ENCODE results near the gene LYPD6B. TPM values are rescaled to one million over a fixed set of nuclear protein-coding genes. Genes with fewer than 3 reads are reported as not detected.

The LYPD6B gene, protein sequence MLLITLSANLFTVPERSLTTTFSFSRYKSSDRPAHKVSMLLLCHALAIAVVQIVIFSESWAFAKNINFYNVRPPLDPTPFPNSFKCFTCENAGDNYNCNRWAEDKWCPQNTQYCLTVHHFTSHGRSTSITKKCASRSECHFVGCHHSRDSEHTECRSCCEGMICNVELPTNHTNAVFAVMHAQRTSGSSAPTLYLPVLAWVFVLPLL
- 1.0 and 2.0 TPM in 2 replicates for total RNA-seq (2021)
- long read RNA-seq, partial matches to known transcripts, result 1 of 4 reads
- long read RNA-seq, other reads (novel, unspliced or antisense), result 2 of 4 reads

DNA sequence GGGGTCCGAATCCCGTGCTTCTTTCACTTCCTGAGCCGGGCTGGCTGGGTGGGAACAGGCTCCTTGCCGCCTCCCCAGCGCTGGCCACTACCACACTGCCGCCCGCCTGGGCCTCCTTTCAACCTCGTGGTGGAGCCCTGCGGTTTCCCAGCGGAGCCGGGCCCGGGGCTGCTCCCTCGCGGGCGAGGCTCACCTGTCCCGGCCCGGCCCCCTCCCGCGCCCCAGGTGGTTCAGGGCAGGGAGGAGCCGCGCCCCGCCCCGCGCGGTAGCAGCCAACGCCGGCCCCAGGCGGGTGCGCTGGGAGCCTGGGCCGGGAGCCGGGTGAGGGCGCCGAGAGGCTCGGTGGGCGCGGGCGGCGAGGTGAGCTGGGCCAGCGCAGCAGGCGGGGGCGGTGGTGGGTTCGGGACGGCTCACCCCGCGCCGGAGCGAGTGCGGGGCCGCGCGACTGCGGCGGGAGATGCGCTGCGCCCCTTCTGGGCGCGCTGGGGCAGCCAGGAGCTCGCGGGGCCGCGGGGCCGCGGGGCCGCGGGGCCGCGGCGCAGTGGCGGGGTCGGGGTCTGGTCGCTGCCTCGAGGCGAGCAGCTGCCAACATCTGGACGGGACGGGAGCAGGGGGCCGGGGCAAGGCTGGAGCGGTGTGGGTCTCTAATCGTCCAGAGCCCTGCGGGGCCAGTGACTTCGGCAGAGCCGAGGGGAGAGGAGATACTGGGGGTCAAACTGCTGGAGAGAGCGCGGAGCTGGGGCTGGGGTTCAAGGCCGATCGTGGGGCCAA is at the start of gene LYPD6B:
LYPD6B (plus strand) TSS at position 258 of the 771 bp plus-strand sequence. CDS start 92,250 bp downstream, outside the sequence.
- peak within 1 kb of the TSS; percentile 21; the same call in 1 of the 2 replicates for H3K14ac ChIP-seq (ENCODE audit: insufficient read depth, low read length)
- no CpG with 5 or more reads among the region's 85 CpGs for WGBS (ENCODE audit: extremely low coverage, insufficient read length, low lambda C conversion rate)

More for the DNA sequence above, at the start of gene LYPD6B:
- Histone ChIP-seq H3K4me2 (ENCODE audit: insufficient read depth, insufficient read length, low read length) (peak within 1 kb of the TSS; percentile 24), H3T11ph (ENCODE audit: low read length) (no peak within 1 kb of the TSS), H3K79me1 (ENCODE audit: insufficient read depth, low read depth, low read length, poor library complexity, severe bottlenecking) (no peaks in the 10 kb centered on the region), H3K27ac (ENCODE audit: insufficient read length, low read depth, low read length) (no peak within 1 kb of the TSS), H2AFZ (ENCODE audit: low read length) (no peak within 1 kb of the TSS), H2BK15ac (ENCODE audit: low read depth, low read length) (no peak within 1 kb of the TSS), H3K27me3 (ENCODE audit: insufficient read depth, low read length) (peaks cover 6% of the 10 kb centered on the region), H2AK5ac (ENCODE audit: insufficient read length, low read length) (no peak within 1 kb of the TSS), H3K9ac (ENCODE audit: extremely low read depth, insufficient read length, low read length) (no peak within 1 kb of the TSS), H3K4ac (ENCODE audit: low read depth, low read length) (no peak within 1 kb of the TSS), H2BK120ac (ENCODE audit: low read depth, low read length, poor library complexity, severe bottlenecking) (no peak within 1 kb of the TSS), H2BK20ac (ENCODE audit: low read depth, low read length, poor library complexity, severe bottlenecking) (no peak within 1 kb of the TSS), H3K79me2 (ENCODE audit: insufficient read depth, low read length) (no peaks in the 10 kb centered on the region), H4K20me1 (ENCODE audit: control insufficient read depth, insufficient read depth, insufficient read length) (no peaks in the 10 kb centered on the region), H4K8ac (replicated peaks; ENCODE audit: insufficient read length, low read depth, low read length) (no peak within 1 kb of the TSS), H2BK12ac (ENCODE audit: insufficient read length, low read depth, low read length) (no peak within 1 kb of the TSS), H4K91ac (ENCODE audit: insufficient read length, low read depth, low read length) (no peak within 1 kb of the TSS), H3K4me1 (ENCODE audit: insufficient read depth, low read length) (no peaks in the 10 kb centered on the region), H4K5ac (ENCODE audit: insufficient read length, low read depth, low read length) (no peak within 1 kb of the TSS), H3K9me3 (ENCODE audit: control insufficient read depth, low read depth, low read length) (no peaks in the 10 kb centered on the region), H3K18ac (ENCODE audit: insufficient read length, low read depth, low read length) (no peak within 1 kb of the TSS), H3K23me2 (ENCODE audit: insufficient read length, low read depth, low read length, poor library complexity, severe bottlenecking) (peaks cover 7% of the 10 kb centered on the region), H3K56ac (ENCODE audit: insufficient read length, low read depth, low read length) (no peak within 1 kb of the TSS), H3K23ac (ENCODE audit: insufficient read length, low read depth, low read length) (no peak within 1 kb of the TSS), H2BK5ac (ENCODE audit: insufficient read length, low read length) (no peak within 1 kb of the TSS)
- peak within 1 kb of the TSS in 1 of 3 experiments; percentile 92; a peak in 1 of 7 replicates for H3K27ac Mint-ChIP-seq
- peak within 1 kb of the TSS; percentile 71 to 87 for H3K4me3 Mint-ChIP-seq
- TF ChIP-seq, protein P1, sequence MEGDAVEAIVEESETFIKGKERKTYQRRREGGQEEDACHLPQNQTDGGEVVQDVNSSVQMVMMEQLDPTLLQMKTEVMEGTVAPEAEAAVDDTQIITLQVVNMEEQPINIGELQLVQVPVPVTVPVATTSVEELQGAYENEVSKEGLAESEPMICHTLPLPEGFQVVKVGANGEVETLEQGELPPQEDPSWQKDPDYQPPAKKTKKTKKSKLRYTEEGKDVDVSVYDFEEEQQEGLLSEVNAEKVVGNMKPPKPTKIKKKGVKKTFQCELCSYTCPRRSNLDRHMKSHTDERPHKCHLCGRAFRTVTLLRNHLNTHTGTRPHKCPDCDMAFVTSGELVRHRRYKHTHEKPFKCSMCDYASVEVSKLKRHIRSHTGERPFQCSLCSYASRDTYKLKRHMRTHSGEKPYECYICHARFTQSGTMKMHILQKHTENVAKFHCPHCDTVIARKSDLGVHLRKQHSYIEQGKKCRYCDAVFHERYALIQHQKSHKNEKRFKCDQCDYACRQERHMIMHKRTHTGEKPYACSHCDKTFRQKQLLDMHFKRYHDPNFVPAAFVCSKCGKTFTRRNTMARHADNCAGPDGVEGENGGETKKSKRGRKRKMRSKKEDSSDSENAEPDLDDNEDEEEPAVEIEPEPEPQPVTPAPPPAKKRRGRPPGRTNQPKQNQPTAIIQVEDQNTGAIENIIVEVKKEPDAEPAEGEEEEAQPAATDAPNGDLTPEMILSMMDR (conservative IDR thresholded peaks at IDR 0.05), result no peak
- H3K9me3 Mint-ChIP-seq, result no peaks in the 10 kb centered on the region
- peak; percentile 68 for DNase-seq
- no peaks in the 10 kb centered on the region for H3K36me3 Mint-ChIP-seq (ENCODE audit: insufficient read depth in 1 of 3, low read depth in 3 of 3)
- peaks cover 38% of the 10 kb centered on the region for H3K27me3 Mint-ChIP-seq (ENCODE audit: low read depth)
- peaks cover 11 to 15% of the 10 kb centered on the region in 2 experiments for H3K4me1 Mint-ChIP-seq

All from H9 (cell line).